Activated T-cell treated with anti-CD3 and anti-CD28 coated beads, Interleukin-2, amount 50 U/mL, for 1 hour (primary cell): ENCODE data around the gene FRA10AC1.

Source experiments
- DNase-seq: peaks from one replicate; pipeline ENCODE4 v3.0.0-alpha.2; 2020

The FRA10AC1 gene

GRCh38 chr10:93622942-93623341 lies 79.5 kb downstream of the FRA10AC1 start:
- no peak for DNase-seq

- DNase-seq: no peak
Measured at GRCh38 chr10:93620925-93621324, 81.5 kb downstream of the FRA10AC1 start.
